Motor neuron (in vitro differentiated cells): Measurements from ENCODE around the gene TUBB8B. TPM values are rescaled to one million over a fixed set of nuclear protein-coding genes. Genes with fewer than 3 reads are reported as not detected.
"Not testable (repeated sequence)": the region's sequence is repeated elsewhere in the genome, so short reads cannot be mapped to it uniquely, and the experiment has no call there.

Experiments
- ATAC-seq, 8 experiments: fragments of 200-7000 bp; cut with Tn5 transposase; replicated peaks in 6 of 8; 2 replicates each; pipeline ENCODE4 v1.8.0; 2021; ENCODE audit warnings: mild to moderate bottlenecking in 8 of 8, moderate library complexity in 8 of 8
- H3K27ac ChIP-seq, 2 donors: fragments of 250-450 bp; sonication (Bioruptor Pico); 2 replicates each; pipeline ENCODE4 v1.9.0; 2021; ENCODE audit warnings: antibody characterized with exemption in 2 of 2, mild to moderate bottlenecking in 2 of 2, moderate library complexity in 1 of 2
- H3K4me1 ChIP-seq, 2 donors: fragments of 250-450 bp; sonication (Bioruptor Pico); replicated peaks in 1 of 2; 2 replicates each; pipeline ENCODE4 v1.6.1; 2021; ENCODE audit warnings: antibody characterized with exemption in 2 of 2, mild to moderate bottlenecking in 2 of 2, moderate library complexity in 1 of 2
- H3K4me3 ChIP-seq, 5 donors: fragments of 250-450 bp; sonication (Bioruptor Pico); 2 replicates each; pipeline ENCODE4 v1.9.0; 2021; ENCODE audit warnings: antibody characterized with exemption in 5 of 5, mild to moderate bottlenecking in 5 of 5, moderate library complexity in 4 of 5
- WGBS, 10 experiments: fragments of 450-650 bp; shearing (Covaris generic); methylation state at CpG; one replicate each; pipeline ENCODE4 v1.0.0; 2022; 5-methylcytosine and 5-hydroxymethylcytosine counted together
- in situ Hi-C, 9 experiments: fragments of 400-800 bp; cut with MboI; loops; one replicate each; pipeline ENCODE4 v1.15.0; 2021; ENCODE audit warnings: low sequenced_read_pairs in 9 of 9, low pct_unique_long_range_greater_than_20kb in 2 of 9; ENCODE audit not compliant: unreplicated experiment in 9 of 9
- total RNA-seq, 8 experiments: library from RNA; unstranded; fragments of 300-600 nt; gene quantifications; 2 replicates each; pipeline versions ENCODE4 v1.2.3 to v1.2.4, GENCODE V29; 2022

The TUBB8B gene
- total RNA-seq, result 1 to 10 TPM in 2 of 8 experiments, under 1 TPM in 2, not detected in 4; 0.36 to 1.8 (median 1.00) TPM

GRCh38 chr18:49176-49665 is at the start of gene TUBB8B:
Gene TUBB8B (minus strand): TSS chr18:49615. CDS start chr18:49557, 58 bp downstream.
- in situ Hi-C loops, H3K27ac ChIP-seq, H3K4me1 ChIP-seq, H3K4me3 ChIP-seq, ATAC-seq: not testable (repeated sequence)
- no CpG with 5 or more reads among the region's 37 CpGs for WGBS, 10 experiments

GRCh38 chr18:97252-97914 is 48.0 kb upstream of the TUBB8B start:
- in situ Hi-C loops, ATAC-seq, H3K27ac ChIP-seq, H3K4me1 ChIP-seq, H3K4me3 ChIP-seq: not testable (repeated sequence)
- WGBS, 10 experiments, result 96% methylated on average over 4 of the region's 31 CpGs; no CpG with 5 or more reads in 9 of the 10 experiments

- H3K27ac ChIP-seq, H3K4me3 ChIP-seq, H3K4me1 ChIP-seq, ATAC-seq, in situ Hi-C loops: not testable (repeated sequence)
- WGBS, 10 experiments, result no CpG with 5 or more reads among the region's 20 CpGs
Observed at GRCh38 chr18:96767-97131, 47.3 kb upstream of the TUBB8B start.

GRCh38 chr18:96101-96766 is 46.8 kb upstream of the TUBB8B start:
- in situ Hi-C loops, H3K4me3 ChIP-seq, H3K27ac ChIP-seq, ATAC-seq, H3K4me1 ChIP-seq: not testable (repeated sequence)
- no CpG with 5 or more reads among the region's 37 CpGs for WGBS, 10 experiments

- WGBS, 10 experiments, result no CpG with 5 or more reads among the region's 18 CpGs
Observed at GRCh38 chr18:95580-95979, 46.2 kb upstream of the TUBB8B start.

GRCh38 chr18:93897-94408 is 44.5 kb upstream of the TUBB8B start:
- 50 to 80% (median 63%) methylated on average over 1 to 3 of the region's 6 CpGs; no CpG with 5 or more reads in 5 of the 10 experiments for WGBS, 10 experiments
- H3K27ac ChIP-seq, in situ Hi-C loops, ATAC-seq, H3K4me3 ChIP-seq, H3K4me1 ChIP-seq: not testable (repeated sequence)

More at GRCh38 chr18:95580-95979, 46.2 kb upstream of the TUBB8B start:
- H3K4me1 ChIP-seq, H3K4me3 ChIP-seq, ATAC-seq, H3K27ac ChIP-seq, in situ Hi-C loops: not testable (repeated sequence)

GRCh38 chr18:91561-91960 is 42.1 kb upstream of the TUBB8B start:
- in situ Hi-C loops, H3K4me3 ChIP-seq, H3K27ac ChIP-seq, H3K4me1 ChIP-seq, ATAC-seq: not testable (repeated sequence)
- WGBS, 10 experiments, result 86 to 100% (median 88%) methylated on average over 1 of the region's 1 CpG; no CpG with 5 or more reads in 7 of the 10 experiments

GRCh38 chr18:90396-91193 is 41.2 kb upstream of the TUBB8B start:
- H3K4me3 ChIP-seq, in situ Hi-C loops, H3K27ac ChIP-seq, H3K4me1 ChIP-seq, ATAC-seq: not testable (repeated sequence)
- WGBS, 10 experiments, result 20 to 83% (median 65%) methylated on average over 1 to 3 of the region's 17 CpGs; no CpG with 5 or more reads in 6 of the 10 experiments

GRCh38 chr18:89124-89523 is 39.7 kb upstream of the TUBB8B start:
- H3K4me3 ChIP-seq, H3K27ac ChIP-seq, H3K4me1 ChIP-seq, ATAC-seq, in situ Hi-C loops: not testable (repeated sequence)
- WGBS, 10 experiments, result no CpG with 5 or more reads among the region's 6 CpGs

GRCh38 chr18:84801-85200 is 35.4 kb upstream of the TUBB8B start:
- H3K27ac ChIP-seq, H3K4me3 ChIP-seq, in situ Hi-C loops, H3K4me1 ChIP-seq, ATAC-seq: not testable (repeated sequence)
- WGBS, 10 experiments, result 55 to 83% (median 63%) methylated on average over 1 to 5 of the region's 12 CpGs; no CpG with 5 or more reads in 6 of the 10 experiments

GRCh38 chr18:82626-83209 is 33.3 kb upstream of the TUBB8B start:
- 46 to 92% (median 75%) methylated on average over 2 to 3 of the region's 11 CpGs; no CpG with 5 or more reads in 7 of the 10 experiments for WGBS, 10 experiments
- H3K4me3 ChIP-seq, H3K4me1 ChIP-seq, in situ Hi-C loops, H3K27ac ChIP-seq: not testable (repeated sequence)
- ATAC-seq, result peak in 1 of 8 experiments; percentile 44

- in situ Hi-C loops, H3K27ac ChIP-seq, H3K4me1 ChIP-seq, H3K4me3 ChIP-seq, ATAC-seq: not testable (repeated sequence)
- WGBS, 10 experiments, result 57 to 80% methylated on average over 1 of the region's 2 CpGs; no CpG with 5 or more reads in 8 of the 10 experiments
Observed at GRCh38 chr18:80881-81280, 31.5 kb upstream of the TUBB8B start.
